ENCODE results near the gene PLPP2. TPM values are rescaled to one million over a fixed set of nuclear protein-coding genes. Genes with fewer than 3 reads are reported as not detected.
"Not testable (repeated sequence)": the region's sequence is repeated elsewhere in the genome, so short reads cannot be mapped to it uniquely, and the experiment has no call there.

PLPP2 gene
- total RNA-seq, 1 experiment from 2014 or later: not detected

DNA sequence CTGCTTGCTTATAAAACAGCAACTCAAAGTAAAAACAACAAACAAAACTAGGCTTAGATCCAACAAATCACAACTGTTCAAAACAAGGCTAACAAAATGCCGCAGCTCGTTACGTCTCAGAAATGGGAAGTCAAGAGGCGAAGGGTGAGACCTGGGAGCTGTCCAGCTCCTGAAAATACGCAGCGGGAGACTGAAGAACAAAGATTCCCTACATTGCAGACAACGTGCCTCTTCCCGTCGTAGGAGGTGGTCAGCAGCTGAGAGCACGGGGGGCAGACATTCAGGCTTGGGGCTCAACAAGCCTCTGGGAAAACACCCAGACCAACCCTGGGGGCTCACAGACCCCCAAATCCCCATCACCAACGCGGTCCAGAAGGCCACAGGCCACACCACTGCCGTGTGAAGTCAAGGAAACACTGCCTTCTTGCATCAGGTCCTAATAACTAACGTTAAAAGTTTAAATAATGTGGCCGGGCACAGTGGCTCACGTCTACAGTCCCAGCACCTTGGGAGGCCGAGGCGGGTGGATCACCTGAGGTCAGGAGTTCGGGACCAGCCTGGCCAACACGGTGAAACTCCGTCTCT, 13.5 kb downstream of the PLPP2 start:
- no peak for DNase-seq (ENCODE audit: low spot score)

DNA sequence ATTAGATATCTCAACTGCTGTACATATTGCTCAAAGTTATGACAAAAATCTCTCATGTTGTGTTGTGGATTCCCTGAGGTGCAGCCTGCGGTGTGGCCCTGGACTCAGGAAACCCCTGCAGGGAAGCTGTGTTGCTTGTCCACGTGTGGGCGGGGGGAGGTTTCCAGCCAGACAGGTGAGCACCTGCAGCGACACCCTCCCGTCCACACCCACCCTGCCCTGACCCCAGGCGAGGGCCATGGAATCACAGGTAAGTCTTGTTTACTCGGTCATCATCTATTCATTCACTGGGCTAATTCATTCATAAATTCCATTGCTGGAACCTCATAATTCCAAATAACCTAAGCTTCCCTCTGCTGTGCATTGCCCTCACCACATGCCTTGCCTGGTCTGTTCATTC, 14.1 kb downstream of the PLPP2 start:
- DNase-seq (ENCODE audit: low spot score): no peak
- in situ Hi-C loops (cut with HindIII; ENCODE audit: low sequenced_read_pairs): no loop called here

More for the DNA sequence above, 13.5 kb downstream of the PLPP2 start:
- in situ Hi-C loops (cut with HindIII; ENCODE audit: low sequenced_read_pairs): no loop called here

- in situ Hi-C loops (cut with HindIII; ENCODE audit: low sequenced_read_pairs): no loop called here
- no peak for DNase-seq (ENCODE audit: low spot score)
These were observed 15.1 kb downstream of the PLPP2 start for GRCh38 chr19:275958-276646.

DNA sequence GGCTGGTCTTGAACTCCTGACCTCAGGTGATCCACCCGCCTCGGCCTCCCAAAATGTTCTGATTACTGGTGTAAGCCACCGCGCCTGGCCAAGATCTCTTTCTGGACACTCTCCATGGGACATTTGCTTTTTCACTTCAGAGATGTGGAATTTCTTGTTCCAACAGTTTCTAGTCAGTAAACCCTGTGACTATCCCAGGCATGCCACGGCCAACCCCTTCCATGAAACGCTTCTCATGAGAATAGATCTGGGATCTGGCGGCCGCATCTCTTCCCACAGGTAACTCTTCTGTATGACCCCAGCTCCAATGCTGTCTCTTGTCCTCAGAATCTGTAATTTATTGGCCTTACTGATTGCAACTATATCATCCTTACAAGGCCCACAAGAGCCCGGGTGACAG, 16.2 kb downstream of the PLPP2 start:
- in situ Hi-C loops (cut with HindIII; ENCODE audit: low sequenced_read_pairs): no loop called here
- DNase-seq (ENCODE audit: low spot score): no peak

DNA sequence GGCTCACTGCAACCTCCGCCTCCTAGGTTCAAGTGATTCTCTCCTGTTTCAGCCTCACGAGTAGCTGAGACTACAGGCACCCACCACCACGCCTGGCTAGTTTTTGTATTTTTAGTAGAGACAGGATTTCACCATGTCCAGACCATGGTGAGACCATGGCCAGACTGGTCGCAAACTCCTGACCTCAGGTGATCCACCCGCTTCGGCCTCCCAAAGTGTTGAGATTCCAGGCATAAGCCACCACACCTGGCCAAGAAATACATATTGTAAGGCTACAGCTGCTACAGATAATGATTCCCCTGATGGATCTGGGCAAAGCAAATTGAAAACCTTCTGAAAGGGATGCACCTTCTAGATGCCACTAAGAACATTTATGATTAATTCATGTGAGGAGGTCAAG, 17.8 kb downstream of the PLPP2 start:
- no peak for DNase-seq (ENCODE audit: low spot score)
- in situ Hi-C loops (cut with HindIII; ENCODE audit: low sequenced_read_pairs): no loop called here

- in situ Hi-C loops (cut with HindIII; ENCODE audit: low sequenced_read_pairs): no loop called here
- DNase-seq (ENCODE audit: low spot score): no peak
These were observed 19.3 kb downstream of the PLPP2 start for GRCh38 chr19:271856-272255.

DNA sequence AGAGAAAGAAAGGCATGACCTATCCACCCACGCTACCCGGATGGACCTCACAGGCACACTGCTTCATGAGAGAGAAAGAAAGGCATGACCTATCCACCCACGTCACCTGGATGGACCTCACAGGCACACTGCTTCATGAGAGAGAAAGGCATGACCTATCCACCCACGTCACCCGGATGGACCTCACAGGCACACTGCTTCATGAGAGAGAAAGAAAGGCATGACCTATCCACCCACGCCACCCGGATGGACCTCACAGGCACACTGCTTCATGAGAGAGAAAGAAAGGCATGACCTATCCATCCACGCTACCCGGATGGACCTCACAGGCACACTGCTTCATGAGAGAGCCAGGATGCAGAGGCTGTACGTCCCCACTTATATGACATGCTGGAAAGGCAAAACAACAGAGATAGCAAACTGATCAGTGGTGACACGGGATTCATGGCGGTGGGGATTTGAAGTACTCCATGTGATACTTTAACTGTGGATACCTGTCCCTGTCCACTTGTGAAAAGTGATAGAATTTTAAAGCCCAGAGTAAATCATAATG, 20.4 kb downstream of the PLPP2 start:
- in situ Hi-C loops (cut with HindIII; ENCODE audit: low sequenced_read_pairs); DNase-seq (ENCODE audit: low spot score): not testable (repeated sequence)

GRCh38 chr19:269241-269640, 22.0 kb downstream of the PLPP2 start:
- in situ Hi-C loops (cut with HindIII; ENCODE audit: low sequenced_read_pairs): no loop called here
- no peak for DNase-seq (ENCODE audit: low spot score)

DNA sequence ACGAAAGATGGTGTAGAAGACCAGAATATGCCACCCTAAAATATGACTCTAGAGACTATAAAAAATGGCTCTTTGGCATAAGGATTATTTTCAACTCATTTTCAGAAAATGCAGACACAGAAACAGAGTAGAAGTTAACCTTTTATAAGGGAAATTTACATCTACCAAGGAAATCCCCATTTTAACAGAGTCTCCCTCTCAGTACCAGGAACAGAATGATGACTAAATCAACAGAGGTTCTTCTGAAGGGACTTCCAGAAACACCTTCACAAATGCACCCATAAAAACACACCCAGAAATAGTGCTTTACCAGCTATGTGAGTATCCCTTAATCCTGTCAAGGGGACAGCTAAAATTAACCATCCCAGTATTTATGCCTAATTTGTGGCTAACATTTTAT, 29.1 kb downstream of the PLPP2 start:
- no peak for DNase-seq (ENCODE audit: low spot score)
- in situ Hi-C loops (cut with HindIII; ENCODE audit: low sequenced_read_pairs): no loop called here

DNA sequence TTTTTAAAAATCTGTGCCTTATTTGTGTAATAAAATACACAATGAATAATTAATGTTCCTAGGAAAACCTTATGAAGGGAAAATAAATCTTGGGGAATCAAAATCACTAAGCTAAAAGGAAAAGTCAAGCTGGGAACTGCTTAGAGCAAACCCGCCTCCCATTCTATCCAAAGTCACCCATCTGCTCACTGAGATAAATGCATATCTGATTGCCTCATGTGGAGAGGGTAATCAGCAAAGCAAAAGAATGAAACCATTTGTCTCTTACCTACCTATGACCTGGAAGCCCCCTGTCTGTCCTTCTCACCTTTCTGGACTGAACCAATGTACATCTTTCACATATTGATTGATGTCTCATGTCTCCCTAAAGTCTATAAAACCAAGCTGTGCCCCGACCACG, 34.4 kb downstream of the PLPP2 start:
- in situ Hi-C loops (cut with HindIII; ENCODE audit: low sequenced_read_pairs); DNase-seq (ENCODE audit: low spot score): not testable (repeated sequence)

GRCh38 chr19:252421-253186, 38.6 kb downstream of the PLPP2 start:
- in situ Hi-C loops (cut with HindIII; ENCODE audit: low sequenced_read_pairs); DNase-seq (ENCODE audit: low spot score): not testable (repeated sequence)

- DNase-seq (ENCODE audit: low spot score): no peak
- in situ Hi-C loops (cut with HindIII; ENCODE audit: low sequenced_read_pairs): no loop called here
These were observed 44.7 kb downstream of the PLPP2 start for GRCh38 chr19:246551-246950.

GRCh38 chr19:245900-246299, 45.3 kb downstream of the PLPP2 start:
- DNase-seq (ENCODE audit: low spot score); in situ Hi-C loops (cut with HindIII; ENCODE audit: low sequenced_read_pairs): not testable (repeated sequence)

- in situ Hi-C loops (cut with HindIII; ENCODE audit: low sequenced_read_pairs): no loop called here
- DNase-seq (ENCODE audit: low spot score): no peak
These were observed 45.7 kb downstream of the PLPP2 start for GRCh38 chr19:245457-245856.

Other genes starting within 250 kb of the PLPP2 start
- not detected in 2 replicates for gene OR4F17, start 184.3 kb downstream of the PLPP2 start, total RNA-seq (2014; rRNA removed; shearing (Covaris generic))
- gene MIER2, start 53.4 kb upstream of the PLPP2 start, total RNA-seq (2014; rRNA removed; shearing (Covaris generic)): 19.2 and 82.6 TPM in 2 replicates
- 6.0 and 11.9 TPM in 2 replicates for gene C2CD4C, start 117.7 kb upstream of the PLPP2 start, total RNA-seq (2014; rRNA removed; shearing (Covaris generic))
- gene SHC2, start 169.6 kb upstream of the PLPP2 start, total RNA-seq (2014; rRNA removed; shearing (Covaris generic)): 12.7 and 14.3 TPM in 2 replicates
- gene MADCAM1, start 205.1 kb upstream of the PLPP2 start, total RNA-seq (2014; rRNA removed; shearing (Covaris generic)): 0.14 TPM in 1 of 2 replicates, not detected in the other
- 89.0 and 129 TPM in 2 replicates for gene TPGS1, start 216.1 kb upstream of the PLPP2 start, total RNA-seq (2014; rRNA removed; shearing (Covaris generic))
- 178 and 208 TPM in 2 replicates for gene CDC34, start 240.4 kb upstream of the PLPP2 start, total RNA-seq (2014; rRNA removed; shearing (Covaris generic))